Thoracic aorta endothelial cell (primary cell): ENCODE measurements around the gene SERPINB12. TPM values are rescaled to one million over a fixed set of nuclear protein-coding genes. Genes with fewer than 3 reads are reported as not detected.

ENCODE experiments used
- total RNA-seq: library from RNA; depleted of rRNA; stranded (reverse); fragments of >200 nt; gene quantifications from 2 replicates; pipeline ENCODE4 v1.2.3, GENCODE V29; 2012

Gene SERPINB12, protein sequence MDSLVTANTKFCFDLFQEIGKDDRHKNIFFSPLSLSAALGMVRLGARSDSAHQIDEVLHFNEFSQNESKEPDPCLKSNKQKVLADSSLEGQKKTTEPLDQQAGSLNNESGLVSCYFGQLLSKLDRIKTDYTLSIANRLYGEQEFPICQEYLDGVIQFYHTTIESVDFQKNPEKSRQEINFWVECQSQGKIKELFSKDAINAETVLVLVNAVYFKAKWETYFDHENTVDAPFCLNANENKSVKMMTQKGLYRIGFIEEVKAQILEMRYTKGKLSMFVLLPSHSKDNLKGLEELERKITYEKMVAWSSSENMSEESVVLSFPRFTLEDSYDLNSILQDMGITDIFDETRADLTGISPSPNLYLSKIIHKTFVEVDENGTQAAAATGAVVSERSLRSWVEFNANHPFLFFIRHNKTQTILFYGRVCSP
- total RNA-seq = not detected in 2 replicates

GRCh38 chr18:63542069-63542468 lies at the start of gene SERPINB12:
TSS of gene SERPINB12 (plus strand) at chr18:63542369. CDS start at chr18:63556160, 13,791 bp downstream.

DNA sequence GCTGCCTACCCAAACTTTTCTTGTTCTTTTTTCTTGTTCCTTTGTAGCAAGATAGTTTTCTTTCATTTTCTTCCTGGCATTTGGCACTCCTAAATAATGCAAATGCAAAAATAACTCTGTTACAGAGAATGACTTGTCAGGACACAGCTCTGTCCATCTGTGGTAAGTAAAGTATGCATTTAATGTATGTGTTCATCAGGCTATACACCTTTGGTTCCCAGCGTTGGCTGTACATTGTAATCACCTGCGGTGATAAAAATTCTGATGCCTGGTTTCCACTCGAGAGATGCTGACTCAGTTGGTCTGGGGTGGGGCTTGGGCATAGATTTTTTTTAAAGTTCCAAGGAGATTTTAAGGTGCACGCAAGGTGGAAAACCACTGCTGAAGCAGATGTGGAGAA lies 44.8 kb downstream of the SERPINB12 start, which contains the start of gene SERPINB13:
Gene SERPINB13, plus strand, starts transcription at position 378 of the 400 bp plus-strand sequence. CDS start 1,325 bp downstream, outside the sequence.

Other genes with a start within 250 kb of the SERPINB12 start
- gene BCL2, start 222.6 kb upstream of the SERPINB12 start, total RNA-seq = 2.5 and 2.6 TPM in 2 replicates
- 33.2 and 41.4 TPM in 2 replicates for gene KDSR, start 175.2 kb upstream of the SERPINB12 start, total RNA-seq
- gene VPS4B, start 119.9 kb upstream of the SERPINB12 start, total RNA-seq = 44.9 and 47.9 TPM in 2 replicates
- gene SERPINB5, start 65.4 kb upstream of the SERPINB12 start, total RNA-seq = not detected in 2 replicates
- gene SERPINB13, start 45.0 kb downstream of the SERPINB12 start, total RNA-seq = 0.13 TPM in 1 of 2 replicates, not detected in the other
- not detected in 2 replicates for gene SERPINB4, start 101.9 kb downstream of the SERPINB12 start, total RNA-seq
- gene SERPINB3, start 119.5 kb downstream of the SERPINB12 start, total RNA-seq = not detected in 2 replicates
- not detected in 2 replicates for gene SERPINB11, start 160.6 kb downstream of the SERPINB12 start, total RNA-seq
- not detected in 2 replicates for gene SERPINB7, start 233.0 kb downstream of the SERPINB12 start, total RNA-seq